CD4-positive, alpha-beta T cell treated with Interleukin-6 for 4 hours (primary cell): Measurements from ENCODE around the gene TLE4.
"Not testable (repeated sequence)": the region's sequence is repeated elsewhere in the genome, so short reads cannot be mapped to it uniquely, and the experiment has no call there.

ENCODE experiments used
- DNase-seq: peaks from one replicate; pipeline ENCODE4 v3.0.0-alpha.2; 2020; ENCODE audit warnings: mixed read lengths

Gene TLE4

GRCh38 chr9:79604149-79604548 is 32.4 kb downstream of the TLE4 start:
- no peak for DNase-seq

GRCh38 chr9:79604921-79605562 is 33.3 kb downstream of the TLE4 start:
- DNase-seq, result no peak

GRCh38 chr9:79606529-79606928 is 34.8 kb downstream of the TLE4 start:
- DNase-seq, result not testable (repeated sequence)

- DNase-seq, result no peak
These were observed 37.8 kb downstream of the TLE4 start for GRCh38 chr9:79609468-79610018.

- no peak for DNase-seq
These were observed 38.4 kb downstream of the TLE4 start for GRCh38 chr9:79610019-79610631.

GRCh38 chr9:79610791-79611614 is 39.2 kb downstream of the TLE4 start:
- DNase-seq, result no peak

GRCh38 chr9:79613145-79613544 is 41.4 kb downstream of the TLE4 start:
- DNase-seq, result no peak

GRCh38 chr9:79615038-79615437 is 43.3 kb downstream of the TLE4 start:
- DNase-seq, result no peak

GRCh38 chr9:79616013-79616412 is 44.2 kb downstream of the TLE4 start:
- no peak for DNase-seq

GRCh38 chr9:79616971-79617370 is 45.2 kb downstream of the TLE4 start:
- no peak for DNase-seq

- DNase-seq, result no peak
These were observed 45.6 kb downstream of the TLE4 start for GRCh38 chr9:79617395-79617794.

GRCh38 chr9:79619930-79620329 is 48.2 kb downstream of the TLE4 start:
- no peak for DNase-seq

GRCh38 chr9:79621916-79622575 is 50.3 kb downstream of the TLE4 start:
- DNase-seq, result no peak

GRCh38 chr9:79623799-79624721 is 52.3 kb downstream of the TLE4 start:
- DNase-seq, result peak; percentile 37

- DNase-seq, result no peak
These were observed 58.0 kb downstream of the TLE4 start for GRCh38 chr9:79629721-79630120.

- no peak for DNase-seq
These were observed 59.0 kb downstream of the TLE4 start for GRCh38 chr9:79630521-79631403.

GRCh38 chr9:79632060-79632459 is 60.3 kb downstream of the TLE4 start:
- DNase-seq, result no peak

- no peak for DNase-seq
These were observed 60.9 kb downstream of the TLE4 start for GRCh38 chr9:79632705-79633104.

GRCh38 chr9:79633558-79633957 is 61.8 kb downstream of the TLE4 start:
- no peak for DNase-seq

- no peak for DNase-seq
These were observed 65.6 kb downstream of the TLE4 start for GRCh38 chr9:79637177-79637925.
